ENCODE data around the gene RPS6KC1.

RPS6KC1 gene

GRCh38 chr1:213166852-213167251 is 115.8 kb downstream of the RPS6KC1 start:
- TF ChIP-seq ZFX (IDR thresholded peaks at IDR 0.05) (no peak), CTCF (conservative IDR thresholded peaks at IDR 0.05) (no peak)
- no peak overlapping the region for H3K27ac ChIP-seq

DNA sequence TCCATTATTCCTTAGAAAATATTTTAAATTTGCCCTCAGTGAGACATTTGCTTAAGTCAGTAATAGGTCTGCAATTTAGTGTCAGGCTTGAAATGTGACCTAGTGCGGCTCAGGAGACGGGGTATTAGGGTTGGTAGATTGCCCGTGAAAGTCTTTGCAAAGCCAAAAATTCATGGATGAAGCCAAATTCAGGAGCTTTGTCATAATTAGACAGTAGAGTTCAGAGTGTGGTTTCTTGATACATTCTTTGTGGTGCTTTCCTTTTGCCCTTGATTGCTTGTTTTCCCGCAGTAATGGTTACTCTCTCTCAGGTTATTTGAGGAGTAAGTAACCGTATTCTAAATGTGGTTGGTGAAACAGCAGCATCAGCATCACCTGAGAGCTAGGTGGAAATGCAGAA is 120.7 kb downstream of the RPS6KC1 start:
- TF ChIP-seq CTCF (conservative IDR thresholded peaks at IDR 0.05), result no peak
- no peak for TF ChIP-seq ZFX (IDR thresholded peaks at IDR 0.05)
- H3K27ac ChIP-seq, result no peak overlapping the region

DNA sequence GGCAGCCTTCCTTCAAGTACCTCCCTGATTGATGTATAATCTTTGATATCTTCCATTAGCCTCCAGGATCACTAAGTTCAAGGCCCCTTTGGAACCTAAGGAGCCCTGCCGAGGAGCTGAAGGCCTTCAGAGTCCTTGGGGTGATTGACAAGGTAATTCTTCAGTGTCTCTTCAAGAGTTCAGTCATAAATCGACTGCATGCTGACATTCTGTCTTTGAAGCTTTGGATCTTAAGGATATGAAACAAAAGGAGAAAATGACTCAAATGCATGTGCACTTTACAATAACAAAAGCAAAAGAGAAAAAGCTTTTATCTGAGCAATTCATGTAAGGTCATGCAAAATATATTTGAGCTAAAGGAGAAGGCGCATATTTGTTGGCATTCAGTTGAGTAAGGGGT is 125.3 kb downstream of the RPS6KC1 start:
- TF ChIP-seq ZFX (IDR thresholded peaks at IDR 0.05), result no peak
- TF ChIP-seq CTCF (conservative IDR thresholded peaks at IDR 0.05), result no peak

GRCh38 chr1:213179784-213180183 is 128.7 kb downstream of the RPS6KC1 start:
- H3K27ac ChIP-seq, result no peak overlapping the region
- TF ChIP-seq CTCF (conservative IDR thresholded peaks at IDR 0.05), result peak; percentile 27
- no peak for TF ChIP-seq ZFX (IDR thresholded peaks at IDR 0.05)

More for the DNA sequence above, 125.3 kb downstream of the RPS6KC1 start:
- H3K27ac ChIP-seq, result no peak overlapping the region

DNA sequence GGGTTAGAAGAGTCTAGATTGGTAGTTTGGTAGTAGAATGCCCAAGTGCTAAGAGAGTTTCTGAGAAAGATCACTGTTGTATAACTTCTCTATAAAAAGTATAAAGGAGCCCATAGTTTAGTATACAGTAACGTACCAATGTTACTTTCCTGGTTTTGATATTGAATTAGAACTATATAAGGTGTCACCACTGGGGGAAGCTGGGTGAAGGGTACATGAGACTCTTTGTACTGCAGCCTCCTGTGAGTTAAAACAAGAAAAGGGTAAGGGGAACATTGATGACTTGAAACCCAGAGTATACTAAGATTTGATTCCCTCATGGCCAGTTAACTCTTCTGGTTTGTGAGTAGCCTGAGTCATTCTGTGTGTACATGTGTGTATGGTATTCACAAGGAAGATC is 129.8 kb downstream of the RPS6KC1 start:
- TF ChIP-seq CTCF (conservative IDR thresholded peaks at IDR 0.05), result no peak
- no peak for TF ChIP-seq ZFX (IDR thresholded peaks at IDR 0.05)

DNA sequence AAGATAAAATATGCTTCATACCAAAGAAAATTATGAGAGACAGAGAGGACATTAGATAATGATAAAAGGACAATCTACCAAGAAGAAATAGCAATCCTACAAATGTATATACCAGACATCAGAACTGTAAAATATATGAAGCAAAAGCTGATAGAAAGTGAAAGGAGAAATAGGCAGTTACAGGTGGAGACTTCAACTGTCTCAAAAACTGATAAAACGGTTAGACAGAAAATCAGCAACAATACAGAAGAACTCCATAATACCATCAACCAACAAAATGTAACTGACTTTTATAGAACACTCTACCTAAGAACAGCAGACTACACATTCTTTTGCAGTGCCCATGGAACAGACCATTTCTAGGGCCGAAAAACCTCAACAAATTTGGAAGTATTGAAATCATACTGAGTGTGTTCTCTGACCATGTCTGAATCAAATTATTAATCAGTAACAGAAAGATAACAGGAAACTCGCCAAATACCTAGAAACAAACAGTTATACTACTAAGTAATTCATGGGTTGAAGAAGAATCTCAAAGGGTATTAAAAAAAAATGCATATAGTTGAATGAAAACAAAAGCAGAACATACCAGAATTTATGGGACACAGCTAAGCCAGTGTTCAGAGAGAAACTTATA is 132.1 kb downstream of the RPS6KC1 start:
- TF ChIP-seq ZFX (IDR thresholded peaks at IDR 0.05) (no peak), CTCF (conservative IDR thresholded peaks at IDR 0.05) (no peak)
- no peak overlapping the region for H3K27ac ChIP-seq

More for the DNA sequence above, 129.8 kb downstream of the RPS6KC1 start:
- H3K27ac ChIP-seq, result no peak overlapping the region

GRCh38 chr1:213186168-213186567 is 135.1 kb downstream of the RPS6KC1 start:
- TF ChIP-seq CTCF (conservative IDR thresholded peaks at IDR 0.05), result no peak
- H3K27ac ChIP-seq, result no peak overlapping the region

Measured in C4-2B (cell line).